Keratinocyte (primary cell): ENCODE results near the gene GRK5. TPM values are rescaled to one million over a fixed set of nuclear protein-coding genes. Genes with fewer than 3 reads are reported as not detected.

Experiments
- DNase-seq: peaks from one replicate; pipeline ENCODE4 v3.0.0-alpha.2; 2011; ENCODE audit warnings: low read depth, missing footprints, low spot score
- FAIRE-seq: peaks from 2 replicates; lab custom pipeline; 2011; peaks lifted over from hg19 to GRCh38; lab: Jason Lieb, UNC
- H2AFZ ChIP-seq: 2 replicates; pipeline ENCODE4 v1.6.0; 2012; ENCODE audit warnings: low read length, control low read depth, inconsistent platforms; ENCODE audit not compliant: control insufficient read depth
- H3K27ac ChIP-seq: 2 replicates; pipeline ENCODE4 v1.5.1; 2011; ENCODE audit warnings: low read length; ENCODE audit not compliant: control insufficient read depth, insufficient read depth
- H3K27me3 ChIP-seq: 3 replicates; pipeline ENCODE4 v1.6.0; 2011; ENCODE audit warnings: low read length; ENCODE audit not compliant: control insufficient read depth, insufficient read depth; ENCODE audit errors: extremely low read depth
- H3K36me3 ChIP-seq, 2 experiments: 2 replicates in 1 of 2; 3 replicates in 1 of 2; pipeline ENCODE4 v1.5.1; 2011; ENCODE audit warnings: low read length in 2 of 2, mild to moderate bottlenecking in 1 of 2; ENCODE audit not compliant: control insufficient read depth in 2 of 2, insufficient read depth in 2 of 2; ENCODE audit errors: extremely low read depth in 1 of 2
- H3K4me1 ChIP-seq: 3 replicates; pipeline ENCODE4 v1.5.1; 2011; ENCODE audit warnings: low read length; ENCODE audit not compliant: control insufficient read depth, insufficient read depth; ENCODE audit errors: extremely low read depth
- H3K4me2 ChIP-seq: 3 replicates; pipeline ENCODE4 v1.6.0; 2011; ENCODE audit warnings: low read depth, low read length; ENCODE audit not compliant: control insufficient read depth, insufficient read depth; ENCODE audit errors: extremely low read depth
- H3K4me3 ChIP-seq, 3 experiments: fragments of 200-600 bp in 1 of 3; sonication (generic) in 1 of 3; 2 replicates in 2 of 3; 3 replicates in 1 of 3; pipeline ENCODE4 v1.5.1; 2011 to 2016; ENCODE audit warnings: low read length in 3 of 3, mild to moderate bottlenecking in 3 of 3, control low read depth in 2 of 3, inconsistent platforms in 1 of 3, low read depth in 1 of 3, mixed read lengths in 1 of 3, mixed run types in 1 of 3, moderate library complexity in 1 of 3; ENCODE audit not compliant: control insufficient read depth in 2 of 3, insufficient read depth in 2 of 3; ENCODE audit errors: extremely low read depth in 1 of 3
- H3K79me2 ChIP-seq: 2 replicates; pipeline ENCODE4 v1.6.0; 2012; ENCODE audit warnings: low read length; ENCODE audit not compliant: control insufficient read depth, insufficient read depth
- H3K9ac ChIP-seq: 3 replicates; pipeline ENCODE4 v1.6.0; 2011; ENCODE audit warnings: low read length; ENCODE audit not compliant: control insufficient read depth, insufficient read depth; ENCODE audit errors: extremely low read depth
- H3K9me1 ChIP-seq: 3 replicates; pipeline ENCODE4 v1.6.0; 2011; ENCODE audit warnings: low read length; ENCODE audit not compliant: control insufficient read depth, insufficient read depth; ENCODE audit errors: extremely low read depth
- H3K9me3 ChIP-seq: 2 replicates; pipeline ENCODE4 v1.5.1; 2012; ENCODE audit warnings: low read depth, low read length; ENCODE audit not compliant: control insufficient read depth
- H4K20me1 ChIP-seq: 3 replicates; pipeline ENCODE4 v1.6.0; 2011; ENCODE audit warnings: low read length; ENCODE audit not compliant: control insufficient read depth, insufficient read depth; ENCODE audit errors: extremely low read depth
- EZH2 ChIP-seq: IDR thresholded peaks from one replicate; pipeline ENCODE4 v1.6.1; 2012; ENCODE audit warnings: inconsistent platforms, mild to moderate bottlenecking, low read length, moderate library complexity
- dilution Hi-C: fragments of 300-500 bp; cut with MboI; formaldehyde crosslinking; loops from one replicate; pipeline ENCODE4 v1.7.0; 2020; ENCODE audit warnings: low sequenced_read_pairs; ENCODE audit not compliant: extremely low pct_ligation_motif_present
- polyA plus RNA-seq, 5 experiments: library from polyadenylated mRNA; depleted of rRNA in 3 of 5; stranded (reverse) in 3 of 5; stranded (forward) in 1 of 5; unstranded in 1 of 5; fragments of >200 nt; gene quantifications; 1 replicate in 1 of 5; 2 replicates in 3 of 5; 3 replicates in 1 of 5; pipeline versions ENCODE4 v1.2.1 to v1.2.3, GENCODE V29; 2011 to 2012; ENCODE audit warnings: missing spikeins in 2 of 5, low read depth in 1 of 5, low replicate concordance in 1 of 5
- TF ChIP-seq, protein P1 (sequence below), 3 experiments: IDR thresholded peaks in 1 of 3; conservative IDR thresholded peaks in 1 of 3; optimal IDR thresholded peaks in 1 of 3; 2 replicates in 2 of 3; 3 replicates in 1 of 3; pipeline versions ENCODE3 to v1.5.1; 2011; ENCODE audit warnings: low read length in 3 of 3, mild to moderate bottlenecking in 3 of 3, moderate library complexity in 2 of 3, control low read depth in 1 of 3, inconsistent platforms in 1 of 3; ENCODE audit not compliant: insufficient read depth in 2 of 3; ENCODE audit errors: extremely low read depth in 1 of 3

GRK5 gene
- polyA plus RNA-seq, 1 donor (not counting 4 experiments of a cell fraction or from before 2014, with no cell fraction given): 7.6 TPM

DNA sequence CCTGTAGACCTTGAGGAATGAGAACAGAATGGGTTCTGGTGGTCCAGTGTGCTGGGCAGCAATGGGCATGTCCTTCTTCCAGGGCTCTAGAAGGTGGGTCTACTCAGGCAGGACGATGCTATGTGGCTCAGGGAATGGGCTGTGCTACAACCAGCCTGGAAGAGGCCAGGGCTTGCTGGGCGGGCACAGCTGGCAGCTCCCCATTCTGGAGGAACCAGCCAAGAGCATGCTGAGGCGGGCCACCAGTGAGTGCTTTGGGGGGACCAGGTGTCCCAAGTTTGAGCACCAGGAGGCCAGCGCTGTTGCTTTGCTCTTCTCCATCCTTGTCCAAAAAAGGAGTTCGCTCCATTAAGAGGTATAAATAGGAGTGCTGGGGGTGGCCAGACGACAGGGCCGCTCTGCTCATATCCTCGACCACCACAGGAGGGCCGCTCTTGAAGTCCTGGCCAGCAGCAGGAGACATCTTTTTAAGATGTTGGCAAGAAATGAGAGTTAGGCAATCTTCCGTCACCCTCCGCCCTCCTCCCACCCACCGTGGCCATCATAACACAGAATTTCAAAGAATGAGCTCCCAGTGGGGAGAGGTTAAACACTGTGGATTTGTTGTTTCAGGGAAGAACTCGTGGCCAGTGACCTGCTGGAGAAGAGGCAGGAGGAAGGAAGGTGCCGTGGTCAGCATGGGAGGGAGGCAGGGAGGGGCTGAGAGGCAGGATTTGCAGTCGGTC is 141.3 kb downstream of the GRK5 start:
- Histone ChIP-seq H3K27ac (no peak overlapping the region), H4K20me1 (no peaks in the 10 kb centered on the region), H3K4me1 (no peaks in the 10 kb centered on the region), H3K27me3 (no peaks in the 10 kb centered on the region), H3K9me1 (no peaks in the 10 kb centered on the region), H2AFZ (no peak overlapping the region), H3K9me3 (no peaks in the 10 kb centered on the region), H3K36me3 (peaks cover 1 to 5% of the 10 kb centered on the region in 2 experiments), H3K4me2 (no peak overlapping the region), H3K4me3 (no peak overlapping the region), H3K79me2 (no peaks in the 10 kb centered on the region), H3K9ac (no peak overlapping the region)
- FAIRE-seq (no peak), DNase-seq (no peak)
- dilution Hi-C loops: no loop called here
- TF ChIP-seq, protein P1, sequence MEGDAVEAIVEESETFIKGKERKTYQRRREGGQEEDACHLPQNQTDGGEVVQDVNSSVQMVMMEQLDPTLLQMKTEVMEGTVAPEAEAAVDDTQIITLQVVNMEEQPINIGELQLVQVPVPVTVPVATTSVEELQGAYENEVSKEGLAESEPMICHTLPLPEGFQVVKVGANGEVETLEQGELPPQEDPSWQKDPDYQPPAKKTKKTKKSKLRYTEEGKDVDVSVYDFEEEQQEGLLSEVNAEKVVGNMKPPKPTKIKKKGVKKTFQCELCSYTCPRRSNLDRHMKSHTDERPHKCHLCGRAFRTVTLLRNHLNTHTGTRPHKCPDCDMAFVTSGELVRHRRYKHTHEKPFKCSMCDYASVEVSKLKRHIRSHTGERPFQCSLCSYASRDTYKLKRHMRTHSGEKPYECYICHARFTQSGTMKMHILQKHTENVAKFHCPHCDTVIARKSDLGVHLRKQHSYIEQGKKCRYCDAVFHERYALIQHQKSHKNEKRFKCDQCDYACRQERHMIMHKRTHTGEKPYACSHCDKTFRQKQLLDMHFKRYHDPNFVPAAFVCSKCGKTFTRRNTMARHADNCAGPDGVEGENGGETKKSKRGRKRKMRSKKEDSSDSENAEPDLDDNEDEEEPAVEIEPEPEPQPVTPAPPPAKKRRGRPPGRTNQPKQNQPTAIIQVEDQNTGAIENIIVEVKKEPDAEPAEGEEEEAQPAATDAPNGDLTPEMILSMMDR (optimal IDR thresholded peaks at IDR 0.05 in 1 of 3, IDR thresholded peaks at IDR 0.05 in 1 of 3, conservative IDR thresholded peaks at IDR 0.05 in 1 of 3; ENCODE audit: extremely low read depth in 1 of 3, insufficient read depth in 2 of 3, low read length in 3 of 3): no peak
- no peak for TF ChIP-seq EZH2

DNA sequence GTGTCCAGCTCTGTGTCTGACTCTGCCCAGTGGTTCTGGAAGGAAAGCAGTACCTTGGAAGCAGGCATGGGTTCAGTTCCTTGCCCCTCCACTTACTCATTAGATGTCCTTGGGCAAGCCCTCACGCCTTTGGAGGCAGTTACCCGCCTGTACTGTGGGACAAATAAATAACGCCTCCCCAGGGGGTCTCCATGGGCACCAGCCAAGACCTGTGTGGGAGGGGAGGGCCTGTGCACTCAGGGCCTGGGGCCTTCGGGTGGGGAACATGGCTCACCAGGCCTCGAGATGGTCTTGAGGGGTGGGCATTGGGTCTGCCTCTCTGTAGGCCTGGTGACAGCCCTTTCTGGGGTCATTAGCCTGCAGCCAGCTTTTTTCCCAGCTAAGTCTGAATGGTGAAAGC is 142.0 kb downstream of the GRK5 start:
- no peaks in the 10 kb centered on the region for H3K9me3 ChIP-seq
- H3K9me1 ChIP-seq: no peaks in the 10 kb centered on the region
- FAIRE-seq (no peak), DNase-seq (no peak)
- dilution Hi-C loops: no loop called here
- H3K27ac ChIP-seq: no peak overlapping the region
- TF ChIP-seq, protein P1 (optimal IDR thresholded peaks at IDR 0.05 in 1 of 3, IDR thresholded peaks at IDR 0.05 in 1 of 3, conservative IDR thresholded peaks at IDR 0.05 in 1 of 3; ENCODE audit: extremely low read depth in 1 of 3, insufficient read depth in 2 of 3, low read length in 3 of 3): no peak
- TF ChIP-seq EZH2: no peak
- H3K4me1 ChIP-seq: no peaks in the 10 kb centered on the region
- no peak overlapping the region for H2AFZ ChIP-seq
- no peaks in the 10 kb centered on the region for H3K27me3 ChIP-seq
- H3K4me2 ChIP-seq: no peak overlapping the region
- H3K36me3 ChIP-seq: peaks cover 1 to 5% of the 10 kb centered on the region in 2 experiments
- no peak overlapping the region for H3K9ac ChIP-seq
- no peaks in the 10 kb centered on the region for H3K79me2 ChIP-seq
- H4K20me1 ChIP-seq: no peaks in the 10 kb centered on the region
- no peak overlapping the region for H3K4me3 ChIP-seq
